Measurements from ENCODE around the gene C6orf47. TPM values are rescaled to one million over a fixed set of nuclear protein-coding genes. Genes with fewer than 3 reads are reported as not detected.

The C6orf47 gene
- total and polyA plus RNA-seq, 2 of the 13 experiments (the other 11 are each of a cell fraction or from before 2014, with no cell fraction given) = 1.7 to 18.1 TPM

DNA sequence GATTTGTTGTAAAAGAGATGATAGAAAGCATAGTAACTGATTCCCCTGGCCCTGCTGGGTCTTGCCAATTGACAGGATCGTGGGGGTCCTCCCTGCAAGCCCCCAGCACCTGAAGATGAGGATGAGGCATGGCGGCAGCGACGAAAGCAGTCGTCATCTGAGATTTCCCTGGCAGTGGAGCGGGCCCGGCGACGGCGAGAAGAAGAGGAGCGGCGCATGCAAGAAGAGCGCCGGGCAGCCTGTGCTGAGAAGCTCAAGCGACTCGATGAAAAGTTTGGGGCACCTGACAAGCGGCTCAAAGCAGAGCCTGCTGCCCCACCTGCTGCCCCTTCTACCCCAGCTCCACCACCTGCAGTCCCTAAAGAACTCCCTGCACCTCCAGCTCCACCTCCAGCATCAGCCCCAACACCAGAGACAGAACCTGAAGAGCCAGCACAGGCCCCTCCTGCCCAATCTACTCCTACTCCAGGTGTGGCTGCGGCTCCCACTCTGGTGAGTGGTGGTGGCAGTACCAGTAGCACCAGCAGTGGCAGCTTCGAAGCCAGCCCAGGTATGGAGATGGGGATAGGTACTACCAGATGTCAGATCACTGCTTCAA, 32.8 kb downstream of the C6orf47 start (continued):
- TF ChIP-seq MXD3 (CRISPR knock-in tag; IDR thresholded peaks at IDR 0.05) (no peak), SRSF9 (IDR thresholded peaks at IDR 0.05; ENCODE audit: borderline replicate concordance, insufficient read depth, low read depth, low read length, poor library complexity, severe bottlenecking) (no peak), THAP9 (CRISPR knock-in tag; IDR thresholded peaks at IDR 0.05; ENCODE audit: borderline replicate concordance) (0 out of 2 replicates have a peak, but pooled peaks have one; percentile 21), HNF1A (IDR thresholded peaks at IDR 0.05; ENCODE audit: low read depth) (no peak), HNF1A (CRISPR knock-in tag; IDR thresholded peaks at IDR 0.05; ENCODE audit: borderline replicate concordance) (no peak)
- TF ChIP-seq, protein P1, sequence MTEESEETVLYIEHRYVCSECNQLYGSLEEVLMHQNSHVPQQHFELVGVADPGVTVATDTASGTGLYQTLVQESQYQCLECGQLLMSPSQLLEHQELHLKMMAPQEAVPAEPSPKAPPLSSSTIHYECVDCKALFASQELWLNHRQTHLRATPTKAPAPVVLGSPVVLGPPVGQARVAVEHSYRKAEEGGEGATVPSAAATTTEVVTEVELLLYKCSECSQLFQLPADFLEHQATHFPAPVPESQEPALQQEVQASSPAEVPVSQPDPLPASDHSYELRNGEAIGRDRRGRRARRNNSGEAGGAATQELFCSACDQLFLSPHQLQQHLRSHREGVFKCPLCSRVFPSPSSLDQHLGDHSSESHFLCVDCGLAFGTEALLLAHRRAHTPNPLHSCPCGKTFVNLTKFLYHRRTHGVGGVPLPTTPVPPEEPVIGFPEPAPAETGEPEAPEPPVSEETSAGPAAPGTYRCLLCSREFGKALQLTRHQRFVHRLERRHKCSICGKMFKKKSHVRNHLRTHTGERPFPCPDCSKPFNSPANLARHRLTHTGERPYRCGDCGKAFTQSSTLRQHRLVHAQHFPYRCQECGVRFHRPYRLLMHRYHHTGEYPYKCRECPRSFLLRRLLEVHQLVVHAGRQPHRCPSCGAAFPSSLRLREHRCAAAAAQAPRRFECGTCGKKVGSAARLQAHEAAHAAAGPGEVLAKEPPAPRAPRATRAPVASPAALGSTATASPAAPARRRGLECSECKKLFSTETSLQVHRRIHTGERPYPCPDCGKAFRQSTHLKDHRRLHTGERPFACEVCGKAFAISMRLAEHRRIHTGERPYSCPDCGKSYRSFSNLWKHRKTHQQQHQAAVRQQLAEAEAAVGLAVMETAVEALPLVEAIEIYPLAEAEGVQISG (CRISPR knock-in tag; IDR thresholded peaks at IDR 0.05) = no peak

Data from HepG2 (cell line).